Keratinocyte (primary cell): ENCODE data around the gene EHHADH.

Experiments
- CTCF ChIP-seq, 3 experiments: IDR thresholded peaks in 1 of 3; conservative IDR thresholded peaks in 1 of 3; optimal IDR thresholded peaks in 1 of 3; 2 replicates in 2 of 3; 3 replicates in 1 of 3; pipeline versions ENCODE3 to v1.5.1; 2011; ENCODE audit warnings: low read length in 3 of 3, mild to moderate bottlenecking in 3 of 3, moderate library complexity in 2 of 3, control low read depth in 1 of 3, inconsistent platforms in 1 of 3; ENCODE audit not compliant: insufficient read depth in 2 of 3; ENCODE audit errors: extremely low read depth in 1 of 3
- EZH2 ChIP-seq: IDR thresholded peaks from one replicate; pipeline ENCODE4 v1.6.1; 2012; ENCODE audit warnings: inconsistent platforms, mild to moderate bottlenecking, low read length, moderate library complexity

DNA sequence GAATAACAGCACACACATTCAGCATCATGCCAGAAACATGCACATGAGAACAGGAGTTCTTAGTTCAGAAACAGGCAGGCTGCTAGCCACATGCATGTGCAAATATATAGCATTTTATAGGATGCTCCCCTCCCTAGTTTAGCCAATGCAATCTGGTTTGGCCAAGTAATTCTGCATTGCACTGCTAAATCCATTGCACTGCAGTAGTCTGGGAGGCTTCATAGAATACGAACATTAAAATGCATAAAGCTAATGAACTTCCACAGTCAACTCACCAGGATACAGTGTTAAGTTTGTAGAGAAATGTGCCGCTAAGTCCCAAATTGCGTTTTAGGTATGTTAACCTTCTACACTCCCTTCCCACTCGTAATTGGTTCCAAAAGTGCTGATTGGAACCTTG, 41.8 kb downstream of the EHHADH start:
- no peak for TF ChIP-seq CTCF (optimal IDR thresholded peaks at IDR 0.05 in 1 of 3, IDR thresholded peaks at IDR 0.05 in 1 of 3, conservative IDR thresholded peaks at IDR 0.05 in 1 of 3; ENCODE audit: extremely low read depth in 1 of 3, insufficient read depth in 2 of 3, low read length in 3 of 3)
- TF ChIP-seq EZH2 = no peak
